Gastroesophageal sphincter (tissue), 2 donors: ENCODE measurements around the gene P2RX1.

ENCODE experiments used
- POLR2A ChIP-seq, 2 donors: fragments of 450-650 bp; IDR thresholded peaks; one replicate each; pipeline ENCODE4 v1.6.1; 2017; ENCODE audit warnings: antibody characterized with exemption in 2 of 2, mild to moderate bottlenecking in 2 of 2, moderate library complexity in 1 of 2
- POLR2AphosphoS5 ChIP-seq: sonication (generic); formaldehyde crosslinking; IDR thresholded peaks from one replicate; pipeline ENCODE4 v1.6.1; 2017; ENCODE audit warnings: antibody characterized with exemption

DNA sequence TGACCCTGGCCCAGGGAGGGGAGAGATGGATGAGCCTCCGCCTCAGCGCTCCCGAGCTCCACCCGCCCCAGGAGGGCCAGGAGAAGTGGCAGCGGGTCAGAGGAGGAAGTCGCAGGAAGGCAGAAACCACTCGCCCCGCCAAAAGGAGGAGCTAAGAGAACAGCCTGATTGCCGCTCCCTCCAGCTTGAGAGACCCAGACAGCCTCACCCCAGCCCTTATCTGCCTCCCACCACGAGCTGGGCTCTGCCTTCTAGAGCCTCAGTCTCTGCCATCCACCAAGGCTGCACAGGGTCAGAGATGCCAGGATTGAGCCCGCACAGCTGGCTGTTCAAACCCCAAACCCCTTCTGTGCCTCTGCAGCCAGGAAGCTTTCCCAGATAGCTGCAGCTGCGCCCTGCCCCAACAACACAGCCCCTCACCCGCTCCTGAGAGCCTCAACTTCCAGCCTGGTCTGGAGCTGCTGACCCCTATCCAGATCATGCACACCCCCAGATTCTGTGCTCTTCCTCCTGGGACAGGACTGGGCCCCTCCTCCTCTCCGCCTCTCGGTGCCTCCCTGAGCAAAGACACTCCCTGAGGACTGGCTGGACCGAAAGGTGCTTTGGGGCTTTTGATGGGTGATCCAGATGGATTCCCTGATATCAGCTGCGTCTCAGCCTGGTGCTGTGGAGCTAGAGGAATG is 49.0 kb upstream of the P2RX1 start:
- TF ChIP-seq POLR2A (IDR thresholded peaks at IDR 0.05), result no peak
- TF ChIP-seq POLR2AphosphoS5, result no peak
